Kidney epithelial cell (primary cell): Measurements from ENCODE around the gene ELOVL6. TPM values are rescaled to one million over a fixed set of nuclear protein-coding genes. Genes with fewer than 3 reads are reported as not detected.
"Not testable (repeated sequence)": the region's sequence is repeated elsewhere in the genome, so short reads cannot be mapped to it uniquely, and the experiment has no call there.

Source experiments
- DNase-seq: peaks from one replicate; pipeline ENCODE4 v3.0.0-alpha.2; 2010; ENCODE audit warnings: low read depth
- H3K27me3 ChIP-seq: 2 replicates; pipeline ENCODE4 v1.6.0; 2011; ENCODE audit warnings: low read length; ENCODE audit not compliant: control insufficient read depth, insufficient read depth
- H3K36me3 ChIP-seq: 2 replicates; pipeline ENCODE4 v1.5.1; 2011; ENCODE audit warnings: low read length; ENCODE audit not compliant: control insufficient read depth, insufficient read depth
- H3K4me3 ChIP-seq: 2 replicates; pipeline ENCODE4 v1.5.1; 2011; ENCODE audit warnings: low read depth, mild to moderate bottlenecking, control low read depth, low read length
- total RNA-seq: library from RNA; depleted of rRNA; stranded (reverse); fragments of >200 nt; gene quantifications from 2 replicates; pipeline ENCODE4 v1.2.3, GENCODE V29; 2015
- TF ChIP-seq, protein P1 (sequence below): IDR thresholded peaks from 2 replicates; pipeline ENCODE4 v1.5.1; 2011; ENCODE audit warnings: mild to moderate bottlenecking, moderate library complexity, low read length, control low read depth, inconsistent platforms; ENCODE audit not compliant: insufficient read depth, poor library complexity, severe bottlenecking

The ELOVL6 gene
- total RNA-seq, 1 donor from 2014 or later: 21.6 TPM

DNA sequence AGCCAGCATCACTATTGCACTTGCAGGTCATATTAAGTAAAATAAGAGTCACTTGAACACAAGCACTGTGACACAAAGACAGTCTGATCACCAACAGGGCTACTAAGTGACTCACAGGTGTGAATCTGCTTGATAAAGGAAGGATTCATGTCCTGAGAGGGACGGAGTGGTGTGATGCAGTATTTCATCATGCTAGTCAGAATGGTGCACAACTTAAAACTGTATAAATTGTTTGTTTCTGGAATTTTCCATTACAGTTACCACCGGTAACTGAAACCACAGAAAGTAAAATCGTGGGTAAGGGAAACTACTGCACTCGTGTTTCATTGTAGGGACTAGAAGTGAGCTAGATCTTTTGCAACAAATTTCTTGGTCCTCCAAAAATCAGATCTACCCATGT is 109.7 kb downstream of the ELOVL6 start:
- no peaks in the 10 kb centered on the region for H3K27me3 ChIP-seq
- TF ChIP-seq, protein P1, sequence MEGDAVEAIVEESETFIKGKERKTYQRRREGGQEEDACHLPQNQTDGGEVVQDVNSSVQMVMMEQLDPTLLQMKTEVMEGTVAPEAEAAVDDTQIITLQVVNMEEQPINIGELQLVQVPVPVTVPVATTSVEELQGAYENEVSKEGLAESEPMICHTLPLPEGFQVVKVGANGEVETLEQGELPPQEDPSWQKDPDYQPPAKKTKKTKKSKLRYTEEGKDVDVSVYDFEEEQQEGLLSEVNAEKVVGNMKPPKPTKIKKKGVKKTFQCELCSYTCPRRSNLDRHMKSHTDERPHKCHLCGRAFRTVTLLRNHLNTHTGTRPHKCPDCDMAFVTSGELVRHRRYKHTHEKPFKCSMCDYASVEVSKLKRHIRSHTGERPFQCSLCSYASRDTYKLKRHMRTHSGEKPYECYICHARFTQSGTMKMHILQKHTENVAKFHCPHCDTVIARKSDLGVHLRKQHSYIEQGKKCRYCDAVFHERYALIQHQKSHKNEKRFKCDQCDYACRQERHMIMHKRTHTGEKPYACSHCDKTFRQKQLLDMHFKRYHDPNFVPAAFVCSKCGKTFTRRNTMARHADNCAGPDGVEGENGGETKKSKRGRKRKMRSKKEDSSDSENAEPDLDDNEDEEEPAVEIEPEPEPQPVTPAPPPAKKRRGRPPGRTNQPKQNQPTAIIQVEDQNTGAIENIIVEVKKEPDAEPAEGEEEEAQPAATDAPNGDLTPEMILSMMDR: no peak
- no peak for DNase-seq
- H3K36me3 ChIP-seq: no peaks in the 10 kb centered on the region
- no peak overlapping the region for H3K4me3 ChIP-seq

DNA sequence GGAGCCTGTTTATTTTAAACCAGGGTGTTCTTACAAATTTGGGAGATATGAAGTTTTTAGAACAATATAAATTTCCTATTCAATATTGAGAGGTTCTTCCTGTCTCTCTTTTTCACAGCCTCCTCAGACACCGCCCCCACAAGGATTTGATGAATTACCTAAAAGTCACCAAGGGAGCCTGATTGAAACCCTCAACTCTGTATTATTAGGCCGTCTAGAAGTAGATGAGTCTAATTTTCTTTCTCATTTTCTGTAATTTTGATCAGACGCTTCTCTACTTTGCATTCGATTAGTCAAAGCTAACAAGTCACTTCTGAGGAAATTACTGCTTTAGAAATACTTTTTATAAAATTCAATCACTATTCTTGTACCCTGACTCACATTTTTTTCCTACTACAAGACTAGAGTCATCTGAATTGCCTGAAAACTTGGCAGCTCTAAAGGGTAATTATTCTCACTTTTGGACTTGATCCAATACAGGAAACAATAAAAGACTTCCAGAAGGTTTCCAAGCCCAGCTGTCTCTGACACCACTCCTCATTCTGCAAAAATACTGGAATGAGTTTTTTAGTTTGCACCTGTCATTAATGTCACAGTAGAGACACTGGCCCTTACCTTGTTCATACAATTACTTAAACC is 111.2 kb downstream of the ELOVL6 start:
- Histone ChIP-seq H3K36me3 (no peaks in the 10 kb centered on the region), H3K4me3 (no peak overlapping the region), H3K27me3 (no peaks in the 10 kb centered on the region)
- TF ChIP-seq, protein P1: no peak
- peak; percentile 70 for DNase-seq

DNA sequence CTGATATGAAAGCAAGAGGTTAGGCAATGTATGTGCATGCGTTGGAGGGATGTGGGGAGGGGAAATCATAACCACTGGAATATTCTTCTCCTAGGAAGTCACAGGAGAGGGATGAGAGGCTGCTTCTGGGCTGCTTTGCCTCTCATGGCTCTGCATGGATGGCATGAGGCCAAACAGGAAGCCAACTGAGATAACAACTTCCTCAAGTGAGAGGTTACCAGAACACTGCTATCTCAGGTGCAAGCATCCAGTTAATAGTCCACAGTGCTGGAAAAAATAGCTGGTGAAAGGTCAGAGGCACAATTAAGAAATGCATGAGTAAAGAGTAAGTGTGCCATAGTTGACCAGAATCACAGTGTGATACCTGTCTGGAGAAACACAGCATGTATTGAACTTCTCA is 113.3 kb downstream of the ELOVL6 start:
- Histone ChIP-seq H3K4me3 (no peak overlapping the region), H3K36me3 (no peaks in the 10 kb centered on the region)
- no peak for DNase-seq

DNA sequence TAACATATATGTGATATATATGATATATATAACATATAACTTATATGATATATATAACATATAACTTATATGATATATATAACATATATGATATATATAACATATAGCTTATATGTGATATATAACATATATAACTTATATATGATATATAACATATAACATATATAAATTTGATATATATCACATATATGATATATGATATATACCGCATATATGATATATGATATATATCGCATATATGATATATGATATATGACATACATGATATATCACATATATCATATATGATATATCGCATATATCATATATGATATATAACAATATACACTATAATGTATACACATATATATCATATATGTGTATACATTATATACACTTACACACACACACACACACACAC is 114.3 kb downstream of the ELOVL6 start:
- Histone ChIP-seq H3K27me3 (no peaks in the 10 kb centered on the region), H3K4me3 (no peak overlapping the region), H3K36me3 (no peaks in the 10 kb centered on the region)
- DNase-seq: no peak
- TF ChIP-seq, protein P1: no peak

More for the DNA sequence above, 113.3 kb downstream of the ELOVL6 start:
- TF ChIP-seq, protein P1: no peak
- no peaks in the 10 kb centered on the region for H3K27me3 ChIP-seq

DNA sequence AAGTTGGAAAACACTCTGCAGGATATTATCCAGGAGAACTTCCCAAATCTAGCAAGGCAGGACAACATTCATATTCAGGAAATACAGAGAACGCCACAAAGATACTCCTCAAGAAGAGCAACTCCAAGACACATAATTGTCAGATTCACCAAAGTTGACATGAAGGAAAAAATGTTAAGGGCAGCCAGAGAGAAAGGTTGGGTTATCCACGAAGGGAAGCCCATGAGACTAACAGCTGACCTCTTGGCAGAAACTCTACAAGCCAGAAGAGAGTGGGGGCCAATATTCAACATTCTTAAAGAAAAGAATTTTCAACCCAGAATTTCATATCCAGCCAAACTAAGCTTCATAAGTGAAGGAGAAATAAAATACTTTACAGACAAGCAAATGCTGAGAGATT is 120.3 kb downstream of the ELOVL6 start:
- not testable (repeated sequence) for H3K36me3 ChIP-seq, H3K4me3 ChIP-seq, DNase-seq, H3K27me3 ChIP-seq

DNA sequence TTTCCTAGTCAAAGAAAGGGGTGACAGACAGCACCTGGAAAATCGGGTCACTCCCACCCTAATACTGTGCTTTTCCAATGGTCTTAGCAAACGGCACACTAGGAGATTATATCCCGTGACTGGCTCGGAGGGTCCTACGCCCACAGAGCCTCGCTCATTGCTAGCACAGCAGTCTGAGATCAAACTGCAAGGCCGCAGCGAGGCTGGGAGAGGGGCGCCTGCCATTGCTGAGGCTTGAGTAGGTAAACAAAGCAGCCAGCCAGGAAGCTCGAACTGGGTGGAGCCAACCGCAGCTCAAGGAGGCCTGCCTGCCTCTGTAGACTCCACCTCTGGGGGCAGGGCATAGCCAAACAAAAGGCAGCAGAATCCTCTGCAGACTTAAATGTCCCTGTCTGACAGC is 121.6 kb downstream of the ELOVL6 start:
- not testable (repeated sequence) for H3K27me3 ChIP-seq, H3K36me3 ChIP-seq, H3K4me3 ChIP-seq, DNase-seq

DNA sequence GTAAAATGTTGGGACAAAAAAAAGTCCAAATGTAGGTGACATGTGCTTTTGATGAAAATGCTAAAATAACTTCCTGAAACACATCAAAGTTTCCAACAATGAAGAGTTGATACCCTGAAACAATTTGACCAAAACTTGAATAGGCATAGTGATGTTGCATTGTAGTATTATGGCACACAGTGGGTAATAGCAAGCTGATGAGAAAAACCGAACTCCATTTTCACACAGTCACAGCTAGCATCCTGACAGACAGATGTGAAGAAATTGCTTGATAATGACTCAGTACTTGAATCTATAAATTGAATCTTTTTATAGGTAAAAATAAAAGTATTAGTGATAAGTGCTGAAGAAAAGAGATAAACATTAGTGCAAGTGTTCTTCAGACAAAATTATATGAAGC is 122.5 kb downstream of the ELOVL6 start:
- no peak for DNase-seq
- no peak overlapping the region for H3K4me3 ChIP-seq
- H3K36me3 ChIP-seq: no peaks in the 10 kb centered on the region
- TF ChIP-seq, protein P1: no peak
- H3K27me3 ChIP-seq: no peaks in the 10 kb centered on the region
